Bronchial epithelial cell (primary cell): Measurements from ENCODE around the gene KRTAP10-8. TPM values are rescaled to one million over a fixed set of nuclear protein-coding genes. Genes with fewer than 3 reads are reported as not detected.
"Not testable (repeated sequence)": the region's sequence is repeated elsewhere in the genome, so short reads cannot be mapped to it uniquely, and the experiment has no call there.

Experiments used
- DNase-seq: peaks from one replicate; pipeline ENCODE4 v3.0.0-alpha.2; 2010; ENCODE audit warnings: low read depth
- FAIRE-seq: peaks from 2 replicates; lab custom pipeline; 2011; peaks lifted over from hg19 to GRCh38; lab: Jason Lieb, UNC
- H3K27me3 ChIP-seq: 2 replicates; pipeline ENCODE4 v1.5.1; 2011; ENCODE audit warnings: low read length; ENCODE audit not compliant: control insufficient read depth, insufficient read depth
- H3K36me3 ChIP-seq: 2 replicates; pipeline ENCODE4 v1.5.1; 2011; ENCODE audit warnings: low read length; ENCODE audit not compliant: control insufficient read depth, insufficient read depth
- H3K4me3 ChIP-seq: 2 replicates; pipeline ENCODE4 v1.5.1; 2011; ENCODE audit warnings: mild to moderate bottlenecking, low read depth, low read length, control low read depth
- total RNA-seq: library from RNA; depleted of rRNA; stranded (reverse); fragments of >200 nt; gene quantifications from 2 replicates; pipeline ENCODE4 v1.2.1, GENCODE V29; 2014
- TF ChIP-seq, protein P1 (sequence below): IDR thresholded peaks from 2 replicates; pipeline ENCODE4 v1.5.1; 2011; ENCODE audit warnings: mild to moderate bottlenecking, moderate library complexity, low read length, control low read depth, inconsistent platforms; ENCODE audit not compliant: insufficient read depth, severe bottlenecking

KRTAP10-8 gene
- total RNA-seq, 1 donor from 2014 or later = not detected

DNA sequence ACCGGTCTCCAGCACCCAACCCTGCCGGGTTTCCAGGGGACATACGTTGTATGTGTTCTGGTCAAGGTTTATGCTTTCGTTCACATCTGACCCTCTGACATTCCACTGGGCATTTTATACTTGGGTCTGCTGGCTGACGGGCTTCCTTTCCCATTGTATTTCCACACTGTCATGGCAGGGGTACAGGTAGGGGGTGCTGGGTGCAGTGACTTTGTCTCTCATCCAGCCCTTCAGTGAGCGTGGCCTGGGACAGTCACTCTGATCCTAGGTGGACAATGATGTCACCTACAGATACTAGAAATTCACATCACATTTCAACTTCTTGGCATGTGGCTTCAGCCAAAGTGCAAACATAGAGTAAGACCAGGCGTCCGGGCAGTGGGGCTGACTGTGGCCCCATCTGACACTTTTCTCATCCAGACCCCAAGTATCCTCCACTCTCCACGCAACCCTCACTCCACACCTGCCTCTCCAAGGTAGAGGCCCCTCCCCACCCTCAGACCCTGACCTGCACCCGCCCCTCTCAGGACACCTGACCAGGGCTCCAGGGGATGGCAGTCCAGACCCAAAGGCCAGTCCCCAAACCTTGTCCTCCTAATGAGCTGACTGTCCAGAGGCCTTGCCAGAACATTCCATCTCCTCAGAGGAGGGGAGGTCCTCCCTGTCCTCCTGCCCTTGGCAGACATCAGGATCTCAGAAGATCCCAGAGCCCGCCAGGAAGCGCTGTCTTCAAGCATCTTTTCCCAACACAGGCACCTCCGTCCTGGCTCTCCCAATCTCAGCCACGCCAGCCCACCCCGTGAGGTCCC is 24.5 kb downstream of the KRTAP10-8 start:
- Histone ChIP-seq H3K4me3 (no peak overlapping the region), H3K36me3 (no peaks in the 10 kb centered on the region), H3K27me3 (no peaks in the 10 kb centered on the region)
- FAIRE-seq (no peak), DNase-seq (no peak)
- TF ChIP-seq, protein P1, sequence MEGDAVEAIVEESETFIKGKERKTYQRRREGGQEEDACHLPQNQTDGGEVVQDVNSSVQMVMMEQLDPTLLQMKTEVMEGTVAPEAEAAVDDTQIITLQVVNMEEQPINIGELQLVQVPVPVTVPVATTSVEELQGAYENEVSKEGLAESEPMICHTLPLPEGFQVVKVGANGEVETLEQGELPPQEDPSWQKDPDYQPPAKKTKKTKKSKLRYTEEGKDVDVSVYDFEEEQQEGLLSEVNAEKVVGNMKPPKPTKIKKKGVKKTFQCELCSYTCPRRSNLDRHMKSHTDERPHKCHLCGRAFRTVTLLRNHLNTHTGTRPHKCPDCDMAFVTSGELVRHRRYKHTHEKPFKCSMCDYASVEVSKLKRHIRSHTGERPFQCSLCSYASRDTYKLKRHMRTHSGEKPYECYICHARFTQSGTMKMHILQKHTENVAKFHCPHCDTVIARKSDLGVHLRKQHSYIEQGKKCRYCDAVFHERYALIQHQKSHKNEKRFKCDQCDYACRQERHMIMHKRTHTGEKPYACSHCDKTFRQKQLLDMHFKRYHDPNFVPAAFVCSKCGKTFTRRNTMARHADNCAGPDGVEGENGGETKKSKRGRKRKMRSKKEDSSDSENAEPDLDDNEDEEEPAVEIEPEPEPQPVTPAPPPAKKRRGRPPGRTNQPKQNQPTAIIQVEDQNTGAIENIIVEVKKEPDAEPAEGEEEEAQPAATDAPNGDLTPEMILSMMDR = no peak

DNA sequence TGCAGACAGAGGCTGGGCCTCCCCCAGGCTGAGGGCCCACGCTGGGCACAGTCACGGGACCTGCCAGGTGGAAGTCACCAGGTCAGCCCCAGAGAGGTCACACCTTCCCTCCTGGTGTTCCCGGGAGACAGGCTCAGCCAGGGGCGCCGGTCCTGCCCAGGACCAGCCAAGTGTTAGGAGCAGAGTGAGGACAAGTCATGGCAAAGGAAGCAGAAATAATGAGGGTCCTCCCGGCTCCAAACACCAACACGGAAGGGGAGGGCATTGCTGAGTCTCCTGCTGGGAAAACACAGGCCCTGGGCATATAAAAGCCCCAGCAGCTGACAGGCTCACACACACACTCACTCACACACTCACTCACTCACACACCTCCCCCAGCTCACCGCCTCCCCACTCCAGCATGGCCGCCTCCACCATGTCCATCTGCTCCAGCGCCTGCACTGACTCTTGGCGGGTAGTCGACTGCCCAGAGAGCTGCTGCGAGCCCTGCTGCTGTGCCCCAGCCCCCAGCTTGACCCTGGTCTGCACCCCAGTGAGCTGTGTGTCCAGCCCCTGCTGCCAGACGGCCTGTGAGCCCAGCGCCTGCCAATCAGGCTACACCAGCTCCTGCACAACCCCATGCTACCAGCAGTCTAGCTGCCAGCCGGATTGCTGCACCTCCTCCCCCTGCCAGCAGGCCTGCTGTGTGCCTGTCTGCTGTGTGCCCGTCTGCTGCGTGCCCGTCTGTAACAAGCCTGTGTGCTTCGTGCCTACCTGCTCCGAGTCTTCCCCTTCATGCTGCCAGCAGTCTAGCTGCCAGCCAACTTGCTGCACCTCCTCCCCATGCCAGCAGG is 25.4 kb downstream of the KRTAP10-8 start, which contains the start of gene KRTAP10-10:
Gene KRTAP10-10 (plus strand): TSS at position 339 of the 833 bp plus-strand sequence. CDS start 62 bp downstream, at position 401.
- no peak within 1 kb of the TSS for H3K4me3 ChIP-seq
- DNase-seq (no peak), FAIRE-seq (peak; percentile 92)
- H3K36me3 ChIP-seq = no peaks in the 10 kb centered on the region
- H3K27me3 ChIP-seq = no peaks in the 10 kb centered on the region
- TF ChIP-seq, protein P1 = no peak

DNA sequence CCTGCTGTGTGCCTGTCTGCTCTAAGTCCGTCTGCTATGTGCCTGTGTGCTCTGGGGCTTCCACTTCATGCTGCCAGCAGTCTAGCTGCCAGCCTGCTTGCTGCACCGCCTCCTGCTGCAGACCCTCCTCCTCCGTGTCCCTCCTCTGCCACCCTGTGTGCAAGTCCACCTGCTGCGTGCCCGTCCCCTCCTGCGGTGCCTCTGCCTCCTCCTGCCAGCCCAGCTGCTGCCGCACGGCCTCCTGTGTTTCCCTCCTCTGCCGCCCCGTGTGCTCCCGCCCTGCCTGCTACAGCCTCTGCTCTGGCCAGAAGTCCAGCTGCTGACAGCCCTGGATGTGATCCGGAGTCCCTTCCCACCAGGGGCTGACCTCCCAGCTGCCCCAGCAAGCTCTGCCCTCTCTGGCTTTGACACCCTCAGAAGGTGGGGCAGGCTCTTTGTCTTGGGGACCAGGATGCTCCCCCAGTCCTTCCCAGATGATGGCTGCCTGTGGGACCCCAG is 26.0 kb downstream of the KRTAP10-8 start:
- H3K36me3 ChIP-seq, FAIRE-seq, H3K27me3 ChIP-seq, H3K4me3 ChIP-seq, DNase-seq: not testable (repeated sequence)

- peak; percentile 81 for FAIRE-seq
- not testable (repeated sequence) for H3K36me3 ChIP-seq, H3K4me3 ChIP-seq, H3K27me3 ChIP-seq, DNase-seq
Measured at GRCh38 chr21:44638506-44639330, 26.8 kb downstream of the KRTAP10-8 start.

- Histone ChIP-seq H3K36me3 (no peaks in the 10 kb centered on the region), H3K4me3 (no peak overlapping the region), H3K27me3 (no peaks in the 10 kb centered on the region)
- DNase-seq = no peak
- TF ChIP-seq, protein P1 = no peak
- no peak for FAIRE-seq
Measured at GRCh38 chr21:44639331-44639655, 27.4 kb downstream of the KRTAP10-8 start.

GRCh38 chr21:44640761-44641160 is 28.9 kb downstream of the KRTAP10-8 start:
- TF ChIP-seq, protein P1 = no peak
- Histone ChIP-seq H3K27me3 (no peaks in the 10 kb centered on the region), H3K4me3 (no peak overlapping the region), H3K36me3 (no peaks in the 10 kb centered on the region)
- DNase-seq = no peak
- FAIRE-seq = no peak
